DND-41 (cell line): ENCODE data around the gene SRP54.

Source experiments
- ATAC-seq: fragments of 200-7000 bp; cut with Tn5 transposase; 3 replicates; pipeline ENCODE4 v1.9.1; 2021; ENCODE audit warnings: low read depth; ENCODE audit not compliant: insufficient read depth
- DNase-seq: peaks from one replicate; pipeline ENCODE4 v3.0.0-alpha.2; 2020
- H2AFZ ChIP-seq: 2 replicates; pipeline ENCODE4 v1.6.0; 2012; ENCODE audit warnings: low read depth, low read length
- H3K27ac ChIP-seq: 2 replicates; pipeline ENCODE4 v1.5.1; 2012; ENCODE audit warnings: low read length, inconsistent platforms
- H3K27me3 ChIP-seq: fragments of 200-600 bp; sonication (generic); 2 replicates; pipeline ENCODE4 v1.6.0; 2012; ENCODE audit warnings: low read length, mild to moderate bottlenecking, inconsistent platforms; ENCODE audit not compliant: insufficient read depth, poor library complexity
- H3K36me3 ChIP-seq: 2 replicates; pipeline ENCODE4 v1.5.1; 2012; ENCODE audit warnings: low read length, inconsistent platforms; ENCODE audit not compliant: insufficient read depth
- H3K4me1 ChIP-seq: 2 replicates; pipeline ENCODE4 v1.5.1; 2012; ENCODE audit warnings: mild to moderate bottlenecking, low read length; ENCODE audit not compliant: insufficient read depth
- H3K4me2 ChIP-seq: 2 replicates; pipeline ENCODE4 v1.6.0; 2012; ENCODE audit warnings: mild to moderate bottlenecking, moderate library complexity, low read length, inconsistent platforms; ENCODE audit not compliant: insufficient read depth
- H3K4me3 ChIP-seq, 2 experiments: fragments of 200-600 bp in 1 of 2; shearing (Covaris generic) in 1 of 2; 2 replicates each; pipeline ENCODE4 v1.5.1; 2012 to 2016; ENCODE audit warnings: inconsistent platforms in 2 of 2, low read length in 2 of 2, mild to moderate bottlenecking in 2 of 2, low read depth in 1 of 2, moderate library complexity in 1 of 2
- H3K79me2 ChIP-seq: 2 replicates; pipeline ENCODE4 v1.6.0; 2012; ENCODE audit warnings: low read length, inconsistent platforms; ENCODE audit not compliant: insufficient read depth
- H3K9ac ChIP-seq: 2 replicates; pipeline ENCODE4 v1.6.0; 2012; ENCODE audit warnings: low read depth, mild to moderate bottlenecking, inconsistent platforms, low read length, moderate library complexity
- H3K9me3 ChIP-seq: 2 replicates; pipeline ENCODE4 v1.5.1; 2012; ENCODE audit warnings: low read length, moderate library complexity, mild to moderate bottlenecking, inconsistent platforms; ENCODE audit not compliant: insufficient read depth, severe bottlenecking
- H4K20me1 ChIP-seq: 2 replicates; pipeline ENCODE4 v1.6.0; 2012; ENCODE audit warnings: low read length; ENCODE audit not compliant: insufficient read depth
- EZH2 ChIP-seq: IDR thresholded peaks from 3 replicates; pipeline ENCODE4 v1.6.1; 2012; ENCODE audit warnings: borderline replicate concordance, low read depth, mild to moderate bottlenecking, moderate library complexity, low read length, inconsistent platforms; ENCODE audit not compliant: severe bottlenecking
- TF ChIP-seq, protein P1 (sequence below): IDR thresholded peaks from 2 replicates; pipeline ENCODE4 v1.5.1; 2012; ENCODE audit warnings: borderline replicate concordance, low read length, moderate library complexity, mild to moderate bottlenecking; ENCODE audit not compliant: poor library complexity, severe bottlenecking; ENCODE audit errors: extremely low read depth

SRP54 gene

DNA sequence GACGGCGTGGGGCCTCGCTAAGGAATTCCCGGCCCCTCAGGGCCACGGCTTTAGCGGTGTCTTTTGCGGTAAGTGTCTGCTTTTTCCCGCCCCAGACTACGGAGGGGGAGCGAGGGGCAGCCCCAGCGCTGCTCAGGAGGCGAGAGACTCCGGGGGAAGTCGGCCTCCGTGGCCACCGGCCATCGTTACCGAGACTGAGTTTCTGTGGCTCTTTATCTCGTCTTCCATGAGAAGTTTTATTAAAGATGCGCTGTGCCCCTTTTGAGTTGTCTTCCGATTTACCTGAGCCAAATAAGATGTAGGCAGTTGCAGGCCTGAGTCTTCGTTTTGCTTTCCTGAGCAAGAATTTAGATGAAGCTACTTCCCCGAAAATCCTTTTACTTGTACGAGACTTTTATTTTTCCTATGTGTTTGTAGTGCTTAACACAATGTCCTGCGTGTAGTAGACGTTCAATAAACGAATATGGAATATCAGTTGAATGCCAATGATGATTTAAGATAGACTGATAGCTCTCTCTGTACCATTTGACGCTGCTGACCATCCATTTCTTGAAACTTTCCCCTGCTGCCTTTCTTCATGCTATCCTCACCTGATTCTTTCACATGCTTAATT, 462 bp downstream of the SRP54 start:
- H3K27ac ChIP-seq, result peak overlapping the region; percentile 97
- H3K36me3 ChIP-seq, result peaks cover 5% of the 10 kb centered on the region; the same call in 1 of the 2 replicates
- H3K4me1 ChIP-seq, result peaks cover 43% of the 10 kb centered on the region
- ATAC-seq, result peak; percentile 16
- H3K4me2 ChIP-seq, result peak overlapping the region; percentile 83
- H3K27me3 ChIP-seq, result no peaks in the 10 kb centered on the region
- no peak for DNase-seq
- TF ChIP-seq, protein P1, sequence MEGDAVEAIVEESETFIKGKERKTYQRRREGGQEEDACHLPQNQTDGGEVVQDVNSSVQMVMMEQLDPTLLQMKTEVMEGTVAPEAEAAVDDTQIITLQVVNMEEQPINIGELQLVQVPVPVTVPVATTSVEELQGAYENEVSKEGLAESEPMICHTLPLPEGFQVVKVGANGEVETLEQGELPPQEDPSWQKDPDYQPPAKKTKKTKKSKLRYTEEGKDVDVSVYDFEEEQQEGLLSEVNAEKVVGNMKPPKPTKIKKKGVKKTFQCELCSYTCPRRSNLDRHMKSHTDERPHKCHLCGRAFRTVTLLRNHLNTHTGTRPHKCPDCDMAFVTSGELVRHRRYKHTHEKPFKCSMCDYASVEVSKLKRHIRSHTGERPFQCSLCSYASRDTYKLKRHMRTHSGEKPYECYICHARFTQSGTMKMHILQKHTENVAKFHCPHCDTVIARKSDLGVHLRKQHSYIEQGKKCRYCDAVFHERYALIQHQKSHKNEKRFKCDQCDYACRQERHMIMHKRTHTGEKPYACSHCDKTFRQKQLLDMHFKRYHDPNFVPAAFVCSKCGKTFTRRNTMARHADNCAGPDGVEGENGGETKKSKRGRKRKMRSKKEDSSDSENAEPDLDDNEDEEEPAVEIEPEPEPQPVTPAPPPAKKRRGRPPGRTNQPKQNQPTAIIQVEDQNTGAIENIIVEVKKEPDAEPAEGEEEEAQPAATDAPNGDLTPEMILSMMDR, result no peak
- no peak for TF ChIP-seq EZH2
- H4K20me1 ChIP-seq, result peaks cover 4% of the 10 kb centered on the region; the same call in 1 of the 2 replicates
- peak overlapping the region; percentile 94 for H2AFZ ChIP-seq
- peak overlapping the region; percentile 64 for H3K9ac ChIP-seq
- peaks cover 78% of the 10 kb centered on the region for H3K79me2 ChIP-seq
- H3K4me3 ChIP-seq, result peak overlapping the region; percentile 81
- no peaks in the 10 kb centered on the region for H3K9me3 ChIP-seq

DNA sequence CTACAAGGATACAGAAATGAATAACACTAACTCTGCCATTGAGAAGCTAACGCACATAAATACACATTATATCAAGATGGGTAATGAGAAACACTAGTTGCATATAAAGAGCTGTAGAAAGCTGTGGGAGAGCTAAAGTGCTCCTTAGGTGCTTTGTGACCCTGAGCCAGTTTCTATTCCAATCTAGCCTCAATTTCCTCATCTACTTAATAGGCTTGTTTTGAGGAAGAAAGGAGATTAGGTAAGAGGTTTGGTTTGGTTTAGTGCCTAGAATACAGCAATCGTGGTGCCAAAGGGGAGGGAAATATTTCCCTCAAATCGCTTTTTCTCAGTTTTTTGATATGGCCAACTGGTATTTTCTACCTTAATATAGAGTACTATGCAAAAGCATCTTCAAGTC, 994 bp downstream of the SRP54 start:
- peak overlapping the region; percentile 94 for H2AFZ ChIP-seq
- H4K20me1 ChIP-seq, result peaks cover 4% of the 10 kb centered on the region; the same call in 1 of the 2 replicates
- H3K4me1 ChIP-seq, result peaks cover 43% of the 10 kb centered on the region
- H3K27me3 ChIP-seq, result no peaks in the 10 kb centered on the region
- TF ChIP-seq, protein P1, result no peak
- no peak for TF ChIP-seq EZH2
- peak overlapping the region; percentile 64 for H3K9ac ChIP-seq
- no peaks in the 10 kb centered on the region for H3K9me3 ChIP-seq
- peak overlapping the region; percentile 97 for H3K27ac ChIP-seq
- ATAC-seq (no peak), DNase-seq (no peak)
- peaks cover 78% of the 10 kb centered on the region for H3K79me2 ChIP-seq
- peak overlapping the region; percentile 83 for H3K4me2 ChIP-seq
- peaks cover 5% of the 10 kb centered on the region; the same call in 1 of the 2 replicates for H3K36me3 ChIP-seq
- H3K4me3 ChIP-seq, result peak overlapping the region; percentile 81

DNA sequence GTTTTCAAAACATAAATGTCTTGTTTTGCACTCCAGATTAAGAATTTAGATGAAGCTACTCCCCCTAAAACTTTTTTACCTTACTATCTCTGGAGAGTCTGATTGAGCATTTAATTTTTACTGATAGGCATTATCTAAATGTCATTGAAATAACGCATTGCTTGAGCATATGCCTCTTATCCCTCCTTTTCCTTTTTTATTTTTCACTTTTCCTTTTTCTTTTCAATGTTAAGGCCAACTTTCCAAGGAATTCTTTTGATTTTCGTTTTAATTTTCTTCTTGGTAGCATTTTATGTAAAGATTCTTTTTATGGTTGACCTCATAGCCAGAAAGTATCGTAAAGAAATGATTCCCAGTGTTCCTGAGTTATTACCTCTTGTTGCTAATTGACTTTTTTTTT, 2.9 kb downstream of the SRP54 start:
- Histone ChIP-seq H3K4me2 (peak overlapping the region; percentile 83; the same call in 1 of the 2 replicates), H3K4me3 (0 out of 4 replicates have a peak overlapping the region, but pooled peaks of 1 of the 2 experiments have one; percentile 19), H3K4me1 (peaks cover 36% of the 10 kb centered on the region)

More for the DNA sequence above, 2.9 kb downstream of the SRP54 start:
- Histone ChIP-seq H3K27ac (no peak overlapping the region), H2AFZ (no peak overlapping the region), H3K79me2 (peaks cover 89% of the 10 kb centered on the region), H3K9me3 (no peaks in the 10 kb centered on the region), H3K27me3 (no peaks in the 10 kb centered on the region), H4K20me1 (peaks cover 4% of the 10 kb centered on the region; the same call in 1 of the 2 replicates), H3K36me3 (peaks cover 5% of the 10 kb centered on the region; the same call in 1 of the 2 replicates), H3K9ac (peak overlapping the region; percentile 6; the same call in 1 of the 2 replicates)
- DNase-seq (no peak), ATAC-seq (no peak)
- no peak for TF ChIP-seq EZH2
- TF ChIP-seq, protein P1, result no peak
